ENCODE data around the gene TMEM205. TPM values are rescaled to one million over a fixed set of nuclear protein-coding genes. Genes with fewer than 3 reads are reported as not detected.

Gene TMEM205
- total and polyA plus RNA-seq, 12 donors = 135 to 1,314 (median 262) TPM

GRCh38 chr19:11332822-11333221, 13.2 kb downstream of the TMEM205 start:
- TF ChIP-seq POLR2A (IDR thresholded peaks at IDR 0.05) (no peak), CTCF (IDR thresholded peaks at IDR 0.05) (no peak)
- Histone ChIP-seq H3K4me3 (no peak overlapping the region), H3K4me1 (replicated peaks in 1 of 2) (no peaks in the 10 kb centered on the region), H3K27ac (no peak overlapping the region), H3K36me3 (replicated peaks in 1 of 2) (peaks cover 0 to 38% of the 10 kb centered on the region in 2 donors), H3K27me3 (no peaks in the 10 kb centered on the region), H3K9me3 (replicated peaks in 1 of 3) (no peaks in the 10 kb centered on the region)
- WGBS, 4 donors = 93 to 95% (median 94%) methylated on average over 5 of the region's 5 CpGs
- intact Hi-C loops (cut with DNase I) = no loop called here
- DNase-seq = no peak

- Histone ChIP-seq H3K4me1 (replicated peaks in 1 of 2) (no peaks in the 10 kb centered on the region), H3K27ac (no peak overlapping the region), H3K27me3 (no peaks in the 10 kb centered on the region), H3K4me3 (no peak overlapping the region), H3K9me3 (replicated peaks in 1 of 3) (no peaks in the 10 kb centered on the region), H3K36me3 (replicated peaks in 1 of 2) (peaks cover 0 to 44% of the 10 kb centered on the region in 2 donors)
- 77 to 96% (median 86%) methylated on average over 4 of the region's 4 CpGs for WGBS, 4 donors
- intact Hi-C loops (cut with DNase I) = no loop called here
- TF ChIP-seq POLR2A (IDR thresholded peaks at IDR 0.05) (no peak), CTCF (IDR thresholded peaks at IDR 0.05) (no peak)
- no peak for DNase-seq
These were observed 14.6 kb downstream of the TMEM205 start for GRCh38 chr19:11331502-11331901.

GRCh38 chr19:11330127-11330526, 15.9 kb downstream of the TMEM205 start:
- no peak for DNase-seq
- Histone ChIP-seq H3K27me3 (no peaks in the 10 kb centered on the region), H3K36me3 (replicated peaks in 1 of 2) (peaks cover 0 to 30% of the 10 kb centered on the region in 2 donors), H3K4me1 (replicated peaks in 1 of 2) (no peaks in the 10 kb centered on the region), H3K27ac (no peak overlapping the region), H3K4me3 (no peak overlapping the region), H3K9me3 (replicated peaks in 1 of 3) (no peaks in the 10 kb centered on the region)
- TF ChIP-seq CTCF (IDR thresholded peaks at IDR 0.05) (no peak), POLR2A (IDR thresholded peaks at IDR 0.05) (no peak)
- 69 to 84% (median 81%) methylated on average over 4 of the region's 4 CpGs for WGBS, 4 donors
- intact Hi-C loops (cut with DNase I) = no loop called here

GRCh38 chr19:11325544-11325943, 20.5 kb downstream of the TMEM205 start:
- DNase-seq = no peak
- H3K9me3 ChIP-seq (replicated peaks in 1 of 3) = no peaks in the 10 kb centered on the region
- H3K4me1 ChIP-seq (replicated peaks in 1 of 2) = peaks cover 12 to 18% of the 10 kb centered on the region in 2 donors
- no peak overlapping the region for H3K4me3 ChIP-seq
- intact Hi-C loops (cut with DNase I) = no loop called here
- WGBS, 4 donors = 89 to 100% (median 99%) methylated on average over 6 to 7 of the region's 7 CpGs
- H3K27ac ChIP-seq = no peak overlapping the region
- no peaks in the 10 kb centered on the region for H3K27me3 ChIP-seq
- no peak for TF ChIP-seq CTCF (IDR thresholded peaks at IDR 0.05)
- TF ChIP-seq POLR2A (IDR thresholded peaks at IDR 0.05) = no peak
- H3K36me3 ChIP-seq (replicated peaks in 1 of 2) = peaks cover 0 to 11% of the 10 kb centered on the region in 2 donors

All from adrenal gland (tissue), 12 donors.